Tibial artery (tissue), 4 donors: ENCODE data around the gene KCNG3.
"Not testable (repeated sequence)": the region's sequence is repeated elsewhere in the genome, so short reads cannot be mapped to it uniquely, and the experiment has no call there.

Experiments
- DNase-seq, 2 donors: peaks; one replicate each; pipeline ENCODE4 v3.0.0-alpha.2; 2019
- H3K27ac ChIP-seq, 2 donors: fragments of 200-600 bp; sonication (generic) in 1 of 2; 1 replicate in 1 of 2; 2 replicates in 1 of 2; pipeline ENCODE4 v1.5.1; 2018 to 2019; ENCODE audit warnings: mild to moderate bottlenecking in 1 of 2
- H3K27me3 ChIP-seq, 2 donors: fragments of 200-600 bp; sonication (generic) in 1 of 2; one replicate each; pipeline versions ENCODE4 v1.5.1 to v1.6.0; 2016 to 2019
- H3K36me3 ChIP-seq, 3 donors: fragments of 200-600 bp; sonication (generic) in 2 of 3; one replicate each; pipeline ENCODE4 v1.5.1; 2016 to 2019; ENCODE audit warnings: mild to moderate bottlenecking in 2 of 3
- H3K4me1 ChIP-seq, 4 donors: fragments of 200-600 bp; sonication (generic) in 2 of 4; 1 replicate in 3 of 4; 2 replicates in 1 of 4; pipeline ENCODE4 v1.5.1; 2016 to 2019
- H3K4me3 ChIP-seq, 2 donors: fragments of 200-600 bp; sonication (generic) in 1 of 2; 1 replicate in 1 of 2; 2 replicates in 1 of 2; pipeline ENCODE4 v1.5.1; 2018 to 2019; ENCODE audit warnings: mild to moderate bottlenecking in 2 of 2
- H3K9me3 ChIP-seq, 3 donors: fragments of 200-600 bp; sonication (generic) in 1 of 3; one replicate each; pipeline ENCODE4 v1.5.1; 2016 to 2019
- intact Hi-C: fragments of 100-400 bp; cut with DNase I; formaldehyde crosslinking; loops from one replicate; pipeline ENCODE4 v1.15.0; 2023; ENCODE audit warnings: low total_unique reads
- TF ChIP-seq, protein P1 (sequence below), 2 experiments: fragments of 200-600 bp in 1 of 2; fragments of 450-650 bp in 1 of 2; IDR thresholded peaks; one replicate each; pipeline ENCODE4 v1.5.1; 2017 to 2019; ENCODE audit warnings: antibody characterized with exemption in 2 of 2, mild to moderate bottlenecking in 1 of 2, moderate library complexity in 1 of 2

The KCNG3 gene

DNA sequence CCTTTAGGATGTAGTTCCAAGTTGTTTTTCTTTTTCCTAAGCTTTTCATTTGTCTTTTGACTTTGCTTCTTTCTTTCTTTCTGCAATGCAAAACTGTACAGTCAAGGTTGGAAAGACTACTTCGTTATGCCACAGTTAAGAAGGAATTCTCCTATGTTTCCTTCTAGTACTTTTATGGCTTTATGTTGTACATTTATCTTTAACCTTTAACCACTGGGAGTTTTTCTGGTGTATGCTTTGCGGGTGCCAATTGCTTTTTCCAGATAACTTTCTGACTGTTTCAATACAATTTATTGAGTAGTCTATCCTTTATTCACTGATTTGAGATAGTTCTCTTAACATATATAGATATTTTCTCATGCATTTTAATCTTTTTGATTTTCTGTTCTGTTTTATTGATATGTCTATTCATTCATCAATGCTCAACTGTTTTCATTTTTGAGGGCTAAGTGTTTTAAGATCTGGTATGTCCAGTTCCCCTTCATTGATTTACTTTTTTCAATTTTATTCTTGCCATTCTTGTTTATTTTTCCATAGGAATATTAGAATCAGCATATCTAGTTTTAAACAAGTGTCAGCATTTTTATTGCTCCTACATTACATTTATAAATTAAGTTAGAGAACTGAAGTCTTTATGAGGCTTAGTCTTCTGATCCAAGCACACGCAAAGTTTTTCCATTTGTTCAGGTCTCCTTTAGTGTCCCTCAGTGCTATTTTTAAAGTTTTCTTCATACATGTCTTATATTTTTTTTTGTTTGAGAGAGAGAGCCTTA is 82.9 kb downstream of the KCNG3 start:
- Histone ChIP-seq H3K36me3 (no peaks in the 10 kb centered on the region), H3K27ac (no peak overlapping the region), H3K27me3 (peaks cover 0 to 13% of the 10 kb centered on the region in 2 donors), H3K4me3 (no peak overlapping the region), H3K4me1 (no peaks in the 10 kb centered on the region), H3K9me3 (peaks cover 0 to 16% (median 6%) of the 10 kb centered on the region in 3 donors)
- intact Hi-C loops: no loop called here
- DNase-seq: no peak
- TF ChIP-seq, protein P1, sequence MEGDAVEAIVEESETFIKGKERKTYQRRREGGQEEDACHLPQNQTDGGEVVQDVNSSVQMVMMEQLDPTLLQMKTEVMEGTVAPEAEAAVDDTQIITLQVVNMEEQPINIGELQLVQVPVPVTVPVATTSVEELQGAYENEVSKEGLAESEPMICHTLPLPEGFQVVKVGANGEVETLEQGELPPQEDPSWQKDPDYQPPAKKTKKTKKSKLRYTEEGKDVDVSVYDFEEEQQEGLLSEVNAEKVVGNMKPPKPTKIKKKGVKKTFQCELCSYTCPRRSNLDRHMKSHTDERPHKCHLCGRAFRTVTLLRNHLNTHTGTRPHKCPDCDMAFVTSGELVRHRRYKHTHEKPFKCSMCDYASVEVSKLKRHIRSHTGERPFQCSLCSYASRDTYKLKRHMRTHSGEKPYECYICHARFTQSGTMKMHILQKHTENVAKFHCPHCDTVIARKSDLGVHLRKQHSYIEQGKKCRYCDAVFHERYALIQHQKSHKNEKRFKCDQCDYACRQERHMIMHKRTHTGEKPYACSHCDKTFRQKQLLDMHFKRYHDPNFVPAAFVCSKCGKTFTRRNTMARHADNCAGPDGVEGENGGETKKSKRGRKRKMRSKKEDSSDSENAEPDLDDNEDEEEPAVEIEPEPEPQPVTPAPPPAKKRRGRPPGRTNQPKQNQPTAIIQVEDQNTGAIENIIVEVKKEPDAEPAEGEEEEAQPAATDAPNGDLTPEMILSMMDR (IDR thresholded peaks at IDR 0.05): no peak

DNA sequence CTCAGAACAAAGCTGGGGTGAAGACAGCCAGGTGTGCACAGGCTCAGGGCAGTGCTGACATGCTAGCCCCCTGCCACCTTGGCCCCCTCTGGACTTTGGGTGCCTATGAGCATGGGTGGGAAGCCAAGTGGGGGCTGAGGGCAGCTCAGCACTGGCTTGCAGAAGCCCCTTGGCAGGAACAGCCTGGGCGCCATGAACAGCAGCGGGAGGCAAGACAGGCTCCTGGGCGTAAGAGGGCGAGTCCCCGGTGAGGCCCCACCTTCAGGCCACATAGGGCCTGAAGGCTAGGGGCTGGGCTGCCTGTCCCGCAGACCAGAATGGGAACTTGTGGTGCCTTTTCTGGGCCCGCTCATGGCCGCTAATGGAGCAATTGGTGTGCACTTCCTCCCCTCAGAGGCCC is 85.8 kb downstream of the KCNG3 start:
- H3K4me3 ChIP-seq: no peak overlapping the region
- intact Hi-C loops: no loop called here

DNA sequence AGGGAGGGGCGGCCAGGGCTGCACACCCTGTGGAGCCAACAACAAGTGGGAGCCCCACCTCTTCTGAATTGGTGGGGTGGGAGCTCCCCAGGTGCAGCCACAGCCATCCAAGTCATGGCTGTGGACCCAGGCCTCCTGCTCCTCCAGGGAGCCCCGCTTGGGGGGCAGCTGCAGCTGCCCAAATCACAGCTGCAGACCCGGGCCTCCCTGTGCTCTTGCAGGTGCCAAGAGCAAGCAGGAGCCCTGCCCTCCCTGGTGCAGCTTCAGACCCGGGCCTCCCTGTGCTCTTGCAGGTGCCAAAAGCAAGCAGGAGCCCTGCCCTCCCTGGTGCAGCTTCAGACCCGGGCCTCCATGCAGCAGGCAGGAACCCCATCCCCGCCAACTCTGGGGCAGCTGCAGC is 86.3 kb downstream of the KCNG3 start:
- TF ChIP-seq, protein P1 (IDR thresholded peaks at IDR 0.05): no peak
- Histone ChIP-seq H3K36me3 (no peaks in the 10 kb centered on the region), H3K4me3 (no peak overlapping the region), H3K27ac (no peak overlapping the region), H3K4me1 (no peaks in the 10 kb centered on the region), H3K9me3 (no peaks in the 10 kb centered on the region), H3K27me3 (peaks cover 0 to 13% of the 10 kb centered on the region in 2 donors)
- DNase-seq: no peak
- intact Hi-C loops: no loop called here

More for the DNA sequence above, 85.8 kb downstream of the KCNG3 start:
- H3K36me3 ChIP-seq: no peaks in the 10 kb centered on the region
- H3K27ac ChIP-seq: no peak overlapping the region
- peaks cover 0 to 2% (median 0%) of the 10 kb centered on the region in 3 donors for H3K9me3 ChIP-seq
- TF ChIP-seq, protein P1 (IDR thresholded peaks at IDR 0.05): no peak
- H3K27me3 ChIP-seq: peaks cover 0 to 13% of the 10 kb centered on the region in 2 donors
- DNase-seq: no peak
- no peaks in the 10 kb centered on the region for H3K4me1 ChIP-seq

DNA sequence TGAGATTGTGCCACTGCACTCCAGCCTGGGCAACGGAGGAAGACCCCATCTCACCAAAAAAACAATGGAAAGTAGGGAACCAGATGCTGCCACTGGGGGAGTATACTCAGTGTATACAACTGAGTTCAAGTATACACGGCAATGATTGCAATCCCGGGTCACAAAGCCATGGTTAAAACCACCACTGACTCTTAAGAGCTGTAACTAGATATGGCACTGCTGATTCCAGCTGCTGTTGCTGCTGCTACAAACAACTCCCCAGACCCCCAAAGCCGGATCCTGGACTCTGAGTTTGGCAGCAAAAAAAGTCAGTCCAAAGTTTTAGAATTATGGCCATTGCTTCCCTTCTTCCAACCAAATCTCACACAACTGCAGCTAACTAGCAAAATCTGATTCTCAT is 89.1 kb downstream of the KCNG3 start:
- TF ChIP-seq, protein P1 (IDR thresholded peaks at IDR 0.05): no peak
- H3K27ac ChIP-seq: no peak overlapping the region
- peaks cover 0 to 13% of the 10 kb centered on the region in 2 donors for H3K27me3 ChIP-seq
- no peaks in the 10 kb centered on the region for H3K36me3 ChIP-seq
- H3K9me3 ChIP-seq: no peaks in the 10 kb centered on the region
- H3K4me1 ChIP-seq: no peaks in the 10 kb centered on the region
- H3K4me3 ChIP-seq: no peak overlapping the region
- intact Hi-C loops: no loop called here
- no peak for DNase-seq

DNA sequence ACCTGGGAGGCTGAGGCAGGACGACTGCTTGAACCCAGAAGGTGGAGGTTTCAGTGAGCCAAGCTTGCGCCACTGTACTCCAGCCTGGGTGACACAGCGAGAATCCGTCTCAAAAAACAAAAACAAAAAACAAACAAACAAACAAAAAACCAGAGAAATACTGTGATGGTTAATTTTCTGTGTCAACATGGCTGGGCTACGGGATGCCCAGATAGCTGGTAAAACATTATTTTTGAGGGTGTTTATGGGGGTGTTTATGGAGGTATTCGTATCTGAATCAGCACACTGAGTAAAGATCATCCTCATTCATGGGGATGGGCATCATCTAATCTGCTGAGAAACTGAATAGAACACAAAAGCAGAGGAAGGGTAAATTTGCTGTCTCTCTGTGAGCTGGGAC is 92.0 kb downstream of the KCNG3 start:
- TF ChIP-seq, protein P1 (IDR thresholded peaks at IDR 0.05): no peak
- Histone ChIP-seq H3K36me3 (no peaks in the 10 kb centered on the region), H3K27ac (no peak overlapping the region), H3K4me3 (no peak overlapping the region), H3K9me3 (no peaks in the 10 kb centered on the region), H3K27me3 (no peaks in the 10 kb centered on the region), H3K4me1 (no peaks in the 10 kb centered on the region)
- no peak for DNase-seq
- intact Hi-C loops: no loop called here

DNA sequence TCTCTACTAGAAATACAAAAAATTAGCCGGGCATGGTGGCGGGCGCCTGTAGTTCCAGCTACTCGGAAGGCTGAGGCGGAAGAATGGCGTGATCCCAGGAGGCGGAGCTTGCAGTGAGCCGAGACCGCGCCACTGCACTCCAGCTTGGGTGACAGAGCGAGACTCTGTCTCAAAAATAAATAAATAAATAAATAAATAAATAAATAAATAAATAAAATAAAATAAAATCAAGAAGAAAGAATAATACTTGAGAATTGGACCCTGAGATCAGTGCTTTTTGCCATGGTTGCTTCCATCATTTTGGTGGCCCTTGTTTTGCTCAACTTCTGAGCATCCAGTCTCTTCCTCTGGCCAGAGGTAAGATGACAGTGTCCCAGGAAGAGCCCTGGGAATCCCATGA is 95.7 kb downstream of the KCNG3 start:
- H3K4me1 ChIP-seq, H3K27me3 ChIP-seq, intact Hi-C loops, DNase-seq, H3K9me3 ChIP-seq, H3K27ac ChIP-seq, H3K4me3 ChIP-seq, H3K36me3 ChIP-seq: not testable (repeated sequence)

DNA sequence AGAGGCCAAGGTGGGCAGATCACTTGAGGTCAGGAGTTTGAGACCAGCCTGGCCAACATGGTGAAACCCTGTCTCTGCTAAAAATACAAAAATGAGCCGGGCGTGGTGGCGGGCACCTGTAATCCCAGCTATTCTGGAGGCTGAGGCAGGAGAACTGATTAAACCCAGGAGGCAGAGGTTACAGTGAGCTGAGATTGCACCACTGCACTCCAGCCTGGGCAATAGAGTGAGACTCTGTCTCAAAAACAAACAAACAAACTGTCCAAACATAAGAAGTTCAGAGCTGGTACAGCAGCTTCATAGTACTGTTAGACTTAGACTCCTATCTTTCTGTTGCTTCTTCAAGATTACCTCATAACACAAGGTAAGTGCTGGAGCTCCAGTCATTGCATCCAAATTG is 100.5 kb downstream of the KCNG3 start:
- H3K27me3 ChIP-seq, H3K36me3 ChIP-seq, H3K4me1 ChIP-seq, DNase-seq, intact Hi-C loops, H3K4me3 ChIP-seq, H3K27ac ChIP-seq, H3K9me3 ChIP-seq: not testable (repeated sequence)
